Pons (tissue), 1 donor: ENCODE results near the gene PAXX.
A peak's percentile ranks its signal among the peaks of the same experiment; 100 is the strongest.

Source experiments
- DNase-seq: peaks from one replicate; pipeline ENCODE4 v3.0.0-alpha.2; 2016; ENCODE audit warnings: low spot score

The PAXX gene

DNA sequence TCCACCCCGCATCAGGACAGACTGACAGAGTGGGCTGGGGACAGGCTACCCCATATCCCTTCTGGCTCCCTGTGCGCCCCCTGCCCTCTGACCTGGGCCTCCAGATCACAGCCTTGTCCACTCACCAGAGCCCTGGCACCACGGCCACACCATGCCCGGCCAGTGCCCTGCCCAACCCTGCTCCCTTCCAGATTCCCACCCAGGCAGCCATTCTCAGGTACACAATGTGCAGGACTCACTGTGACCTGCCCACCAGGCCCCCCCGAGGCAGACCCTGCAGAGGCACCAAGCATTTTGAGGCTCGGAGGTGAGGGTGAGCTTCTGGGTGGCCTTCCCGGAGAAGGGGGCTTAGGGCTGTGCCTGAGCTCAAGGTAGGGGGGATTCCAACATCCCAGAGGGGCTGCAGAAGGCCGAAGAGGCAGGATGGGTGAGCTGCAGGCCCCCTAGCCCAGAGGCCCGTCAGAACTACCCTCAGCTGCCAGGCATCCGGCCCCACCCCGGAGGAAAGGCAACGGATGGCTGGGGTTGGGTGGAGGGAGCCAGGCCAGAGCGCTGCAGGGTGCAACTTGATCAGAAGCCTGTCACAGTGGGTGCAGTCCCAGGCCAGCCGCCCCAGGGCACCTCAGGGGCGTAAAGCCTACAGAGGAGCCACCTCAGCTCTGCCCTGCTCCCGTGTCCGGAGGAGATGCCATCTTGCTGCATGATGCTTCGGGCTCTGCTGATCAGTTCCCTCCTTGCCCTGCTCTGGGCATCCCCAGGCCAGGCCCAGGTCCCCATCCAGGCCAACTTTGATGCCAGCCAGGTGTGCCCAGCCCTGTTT, 9.8 kb upstream of the PAXX start, which contains the start of gene LCNL1:
TSS of gene LCNL1 (plus strand) at position 762 of the 820 bp plus-strand sequence. CDS start 594 bp downstream, outside the sequence.
- peak; percentile 75 for DNase-seq

DNA sequence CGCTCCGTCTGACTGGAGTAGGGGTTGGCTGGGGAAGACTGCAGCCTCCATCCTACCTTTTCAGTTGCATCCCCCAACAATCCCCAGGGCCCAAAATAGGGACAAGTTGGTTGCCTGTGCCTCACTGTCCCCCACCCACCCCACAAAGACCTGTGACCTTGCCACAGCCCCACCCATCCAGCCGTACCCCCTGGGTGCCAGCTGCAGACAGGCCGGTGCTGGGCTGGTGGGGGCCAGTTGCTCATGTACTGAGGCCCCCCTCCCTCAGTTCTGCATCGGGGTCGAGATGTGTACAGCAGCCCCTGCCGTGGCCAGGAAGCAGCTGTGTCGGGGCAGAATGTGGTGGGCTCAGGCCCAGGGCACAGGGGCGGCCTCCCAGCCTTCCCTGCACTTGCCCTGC, 9.1 kb upstream of the PAXX start:
- no peak for DNase-seq

DNA sequence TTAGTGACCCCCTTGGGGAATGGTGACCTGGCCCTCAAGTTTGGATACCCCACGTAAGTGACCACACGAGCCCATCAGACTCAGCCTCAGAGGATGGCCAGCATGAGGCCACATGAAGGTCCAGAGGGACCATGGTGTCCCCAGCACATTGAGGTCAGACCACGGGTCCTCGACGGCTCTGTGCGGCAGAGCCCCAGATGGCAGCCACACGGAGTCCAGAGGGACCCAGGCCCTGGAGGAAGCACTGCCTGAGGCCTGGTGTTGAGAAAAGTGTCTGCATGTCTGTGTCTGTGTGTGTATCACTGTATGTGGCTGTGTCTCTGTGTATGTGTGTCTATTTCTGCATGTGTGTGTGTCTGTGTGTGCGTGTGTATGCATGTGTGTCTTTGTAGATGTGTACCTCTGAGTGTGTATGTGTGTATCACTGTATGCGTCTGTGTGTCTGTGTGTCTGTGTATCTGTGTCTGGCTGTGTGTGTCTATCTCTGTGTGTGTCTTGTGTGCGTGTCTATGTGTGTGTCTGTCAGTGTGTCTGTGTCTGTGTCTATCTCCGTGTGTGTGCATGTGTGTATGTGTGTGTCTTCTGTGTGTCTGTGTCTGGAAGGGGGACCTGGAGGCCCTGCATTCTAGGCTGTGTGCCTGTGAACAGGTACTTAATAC, 8.4 kb upstream of the PAXX start:
- DNase-seq = no peak

DNA sequence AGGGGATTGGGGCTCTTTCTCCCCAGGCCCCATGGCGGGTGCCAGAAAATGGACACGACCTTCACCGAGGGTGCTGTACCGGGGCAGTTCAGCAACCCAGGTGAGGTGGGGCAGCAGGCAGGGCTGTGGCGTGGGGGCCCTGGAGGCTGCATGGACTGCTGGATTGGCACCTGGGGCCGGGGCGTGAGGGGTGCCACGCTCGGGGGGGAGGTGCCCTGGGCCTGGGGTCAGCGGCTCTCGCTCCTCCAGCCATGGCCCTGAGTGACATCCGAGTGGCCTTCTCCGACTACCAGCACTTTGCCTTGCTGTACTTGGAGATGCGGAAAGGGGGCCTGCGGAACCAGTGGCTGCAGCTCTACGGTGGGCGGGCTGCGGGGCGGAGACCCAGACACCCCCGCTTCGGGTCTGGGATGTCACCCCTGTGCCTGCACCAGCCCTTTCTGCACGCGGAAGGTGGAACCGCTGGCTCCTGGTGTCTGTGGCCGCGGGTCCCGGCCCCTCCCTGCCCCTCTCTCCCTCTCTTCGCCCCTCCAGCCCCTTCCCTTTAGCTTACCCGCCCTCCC, 7.7 kb upstream of the PAXX start:
- no peak for DNase-seq

DNA sequence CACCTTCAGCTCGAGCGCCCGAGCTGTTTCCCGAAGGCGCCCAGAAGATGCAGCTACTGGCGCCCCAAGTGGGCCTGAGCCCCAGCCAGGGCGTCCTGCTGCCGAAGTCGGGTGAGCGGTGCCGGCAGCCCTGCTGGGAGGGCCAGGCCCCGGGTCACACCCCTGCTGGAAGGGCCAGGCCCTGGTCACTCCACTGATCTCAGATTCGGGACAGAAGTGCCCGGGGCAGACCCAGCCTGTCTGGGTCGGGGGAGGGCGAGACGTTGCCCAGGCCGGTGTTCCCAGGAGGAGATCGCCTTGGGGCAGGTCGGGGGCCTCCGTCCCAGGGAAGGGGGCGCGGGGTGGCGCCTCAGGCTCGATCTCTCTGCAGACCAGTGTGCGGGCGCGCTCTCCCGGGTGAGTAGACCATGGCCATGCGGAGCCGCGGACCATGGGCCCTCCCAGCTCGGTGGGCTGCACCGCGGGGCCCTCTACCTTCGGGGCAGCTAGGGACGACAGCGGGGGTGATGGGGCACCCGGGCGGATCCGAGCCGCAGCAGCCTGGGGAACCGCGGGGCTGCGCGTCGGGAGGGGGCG, 7.1 kb upstream of the PAXX start:
- DNase-seq = no peak

DNA sequence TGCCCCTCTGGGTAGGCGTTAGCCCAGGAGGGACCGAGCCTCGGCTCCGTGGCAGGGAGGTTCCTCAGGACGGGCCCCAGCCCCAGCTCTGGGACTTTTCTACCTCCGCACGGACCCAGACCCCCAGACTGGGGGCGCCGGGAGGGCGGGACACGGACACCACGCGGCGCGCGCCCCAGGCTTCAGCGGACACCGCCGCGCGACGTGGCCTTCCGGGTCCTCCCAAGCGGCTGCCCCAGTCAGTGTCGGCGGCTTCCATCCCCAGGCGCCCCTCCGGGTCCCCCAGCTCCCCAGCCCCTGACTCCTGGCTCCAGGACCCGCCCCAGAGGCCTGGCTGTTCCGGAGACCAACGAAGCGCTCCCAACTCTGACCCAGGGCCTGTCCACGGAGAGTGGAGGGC, 6.4 kb upstream of the PAXX start:
- DNase-seq = no peak

DNA sequence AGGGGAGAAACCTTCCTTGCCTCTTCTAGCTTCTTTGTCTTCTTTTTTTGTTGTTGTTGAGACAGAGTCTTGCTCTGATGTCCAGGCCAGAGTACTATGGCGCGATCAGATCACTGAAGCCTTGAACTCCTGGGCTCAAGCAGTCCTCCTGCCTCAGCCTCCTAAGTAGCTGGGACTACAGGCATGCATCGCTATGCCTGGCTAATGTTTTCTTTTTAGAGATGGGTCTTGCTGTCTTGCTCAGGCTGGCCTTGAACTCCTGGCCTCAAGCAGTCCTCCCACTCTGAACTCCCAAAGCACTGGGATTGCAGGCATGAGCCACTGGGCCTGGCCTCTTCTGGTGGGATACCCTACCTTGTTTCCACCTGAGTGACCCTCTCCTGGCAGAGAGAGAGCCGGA, 3.4 kb upstream of the PAXX start:
- DNase-seq = no peak

DNA sequence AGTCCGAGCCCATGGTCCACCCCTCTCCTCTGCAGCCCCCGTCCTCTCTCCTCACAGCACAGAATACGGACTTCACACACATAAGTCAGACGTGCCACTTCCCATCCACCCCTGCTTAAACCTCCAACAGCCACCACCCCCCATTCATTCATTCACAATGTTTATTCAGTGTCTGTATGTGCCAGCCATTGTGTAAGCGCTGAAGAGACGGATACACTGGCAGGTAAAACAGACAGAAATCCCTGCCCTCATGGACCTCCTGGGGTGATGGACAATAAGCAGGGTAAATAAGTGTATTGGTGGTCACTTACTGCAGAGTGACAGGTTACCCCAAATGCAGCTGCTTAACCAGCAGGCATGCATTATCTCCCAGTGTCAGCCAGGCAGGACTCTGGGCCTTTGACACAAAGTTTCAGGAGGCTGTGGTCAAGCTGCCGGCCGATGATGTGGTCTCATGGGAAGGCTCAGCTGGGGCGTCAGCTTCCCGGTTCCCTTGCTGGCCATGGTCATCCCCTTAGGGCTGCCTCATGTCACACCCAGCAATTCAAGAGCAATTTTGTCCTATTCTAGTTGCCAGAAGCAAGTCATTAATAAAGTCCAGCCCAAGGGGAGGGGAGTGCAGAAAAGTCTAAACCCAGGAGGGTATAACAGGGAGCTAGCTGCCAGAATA, 1.8 kb upstream of the PAXX start:
- no peak for DNase-seq

DNA sequence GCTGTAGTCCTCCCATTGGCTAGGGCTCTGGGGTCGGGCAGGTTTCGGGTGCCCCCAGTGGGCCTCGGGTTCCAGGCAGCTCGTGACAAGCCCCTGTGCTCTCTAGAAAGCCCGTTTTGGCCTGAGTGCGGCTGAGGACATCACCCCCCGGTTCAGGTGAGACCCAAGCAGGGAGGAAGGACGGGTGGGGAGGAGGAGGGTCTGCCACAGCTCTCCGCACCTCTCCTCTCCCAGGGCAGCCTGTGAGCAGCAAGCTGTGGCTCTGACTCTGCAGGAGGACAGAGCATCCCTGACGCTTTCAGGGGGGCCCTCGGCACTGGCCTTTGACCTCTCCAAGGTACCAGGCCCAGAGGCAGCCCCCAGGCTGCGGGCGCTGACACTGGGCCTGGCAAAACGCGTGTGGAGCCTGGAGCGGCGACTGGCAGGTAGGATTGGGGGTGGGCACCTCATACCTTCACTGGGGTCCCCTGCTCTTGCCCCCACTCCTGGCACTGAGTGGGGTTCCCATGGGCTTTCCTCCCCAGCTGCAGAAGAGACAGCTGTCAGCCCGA, 672 bp downstream of the PAXX start:
- no peak for DNase-seq

DNA sequence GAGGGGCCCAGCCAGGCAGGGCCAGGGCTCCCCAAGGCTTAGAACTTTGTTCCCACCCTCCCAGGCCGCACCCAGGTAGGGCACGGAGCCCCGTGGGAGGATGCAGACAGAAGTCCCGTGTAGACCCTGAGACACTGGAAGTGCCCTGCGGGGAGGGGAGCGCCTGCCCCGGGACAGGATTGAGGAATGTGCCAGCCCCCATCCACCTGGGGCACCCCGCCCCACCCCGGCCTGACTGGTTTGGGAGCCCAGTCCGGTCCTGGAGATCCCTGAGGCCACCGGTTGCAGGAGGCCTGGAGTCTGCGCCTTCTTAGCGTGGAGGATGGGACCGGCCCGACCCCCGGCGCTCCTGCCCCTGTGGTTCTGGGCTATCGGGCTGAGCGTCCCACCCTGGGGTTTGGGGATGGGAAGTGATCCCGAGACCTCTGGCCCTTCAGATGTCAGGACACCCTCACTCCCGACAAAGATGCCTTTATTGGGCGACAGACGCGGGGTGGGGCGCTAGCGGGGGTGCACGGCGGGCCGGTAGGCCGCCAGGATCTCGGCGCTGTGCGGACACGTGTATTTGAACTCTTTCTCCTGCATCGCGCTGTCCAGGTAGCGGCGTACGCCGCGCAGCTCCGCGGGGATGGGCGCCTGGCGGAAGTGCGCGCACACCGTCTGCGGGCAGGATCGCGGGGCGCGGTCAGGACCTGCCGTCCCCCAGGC, 2.1 kb downstream of the PAXX start:
- no peak for DNase-seq

DNA sequence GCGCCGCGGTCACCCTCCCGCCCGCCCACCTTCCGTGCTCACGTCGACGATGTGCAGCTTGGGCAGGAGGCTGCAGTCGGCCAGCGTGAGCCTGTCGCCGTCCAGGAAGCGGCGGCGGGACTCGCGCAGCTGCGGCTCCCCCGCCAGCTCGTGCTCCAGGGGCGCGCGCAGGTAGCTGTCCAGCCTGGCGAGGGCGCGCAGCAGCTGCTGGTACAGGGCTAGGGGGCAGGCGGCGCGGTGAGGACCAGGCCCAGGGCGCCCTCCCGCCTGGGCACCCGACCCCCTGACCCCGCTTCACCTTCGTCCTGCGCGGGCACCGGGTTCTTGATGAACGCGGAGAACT, 2.6 kb downstream of the PAXX start:
- DNase-seq = no peak

DNA sequence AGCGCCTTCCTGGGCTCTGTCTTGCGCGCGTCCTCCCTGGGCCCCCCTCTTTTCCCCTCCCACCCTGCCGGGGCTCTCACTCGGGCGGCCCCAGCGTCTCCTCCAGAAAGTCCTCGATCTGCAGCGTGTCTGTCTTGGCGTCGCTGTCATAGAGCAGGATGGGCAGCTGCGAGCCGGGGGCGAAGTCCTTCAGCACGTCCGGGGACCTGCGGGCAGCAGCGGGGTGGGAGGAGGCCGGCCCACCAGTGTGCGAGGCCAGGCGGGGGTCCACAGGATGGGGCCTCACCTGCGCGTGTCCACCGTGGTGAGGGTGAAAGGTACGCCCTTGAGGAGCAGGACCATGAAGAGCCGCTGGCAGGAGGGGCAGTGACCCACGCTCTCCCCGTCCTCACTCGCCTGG, 3.1 kb downstream of the PAXX start:
- DNase-seq = no peak

DNA sequence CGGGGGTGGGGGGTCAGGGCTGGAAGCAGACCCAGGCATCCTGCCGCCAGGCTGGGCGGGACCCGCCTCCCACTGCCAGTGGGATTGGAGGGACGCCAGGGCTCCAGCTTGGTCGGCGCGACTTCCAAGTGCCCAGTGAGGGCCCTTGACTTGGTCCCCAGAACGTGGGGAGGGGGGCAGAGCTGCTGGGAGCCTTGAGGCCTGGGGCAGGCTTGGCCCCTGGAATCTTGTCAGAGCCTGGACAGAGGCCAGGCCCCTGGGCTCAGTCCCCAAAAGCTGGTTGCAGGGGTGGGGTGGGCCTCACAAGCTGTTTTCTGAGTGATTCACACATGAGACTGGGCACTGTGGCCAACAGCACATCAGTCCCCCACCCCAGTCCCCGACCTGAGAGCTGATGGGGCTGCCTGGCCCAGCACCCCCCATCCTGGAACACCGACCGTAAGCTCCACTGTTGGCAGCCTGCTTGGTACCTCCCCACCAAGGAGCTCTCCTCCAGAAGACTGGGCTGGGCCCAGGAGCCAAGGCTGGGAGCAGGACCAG, 3.6 kb downstream of the PAXX start:
- DNase-seq = no peak

DNA sequence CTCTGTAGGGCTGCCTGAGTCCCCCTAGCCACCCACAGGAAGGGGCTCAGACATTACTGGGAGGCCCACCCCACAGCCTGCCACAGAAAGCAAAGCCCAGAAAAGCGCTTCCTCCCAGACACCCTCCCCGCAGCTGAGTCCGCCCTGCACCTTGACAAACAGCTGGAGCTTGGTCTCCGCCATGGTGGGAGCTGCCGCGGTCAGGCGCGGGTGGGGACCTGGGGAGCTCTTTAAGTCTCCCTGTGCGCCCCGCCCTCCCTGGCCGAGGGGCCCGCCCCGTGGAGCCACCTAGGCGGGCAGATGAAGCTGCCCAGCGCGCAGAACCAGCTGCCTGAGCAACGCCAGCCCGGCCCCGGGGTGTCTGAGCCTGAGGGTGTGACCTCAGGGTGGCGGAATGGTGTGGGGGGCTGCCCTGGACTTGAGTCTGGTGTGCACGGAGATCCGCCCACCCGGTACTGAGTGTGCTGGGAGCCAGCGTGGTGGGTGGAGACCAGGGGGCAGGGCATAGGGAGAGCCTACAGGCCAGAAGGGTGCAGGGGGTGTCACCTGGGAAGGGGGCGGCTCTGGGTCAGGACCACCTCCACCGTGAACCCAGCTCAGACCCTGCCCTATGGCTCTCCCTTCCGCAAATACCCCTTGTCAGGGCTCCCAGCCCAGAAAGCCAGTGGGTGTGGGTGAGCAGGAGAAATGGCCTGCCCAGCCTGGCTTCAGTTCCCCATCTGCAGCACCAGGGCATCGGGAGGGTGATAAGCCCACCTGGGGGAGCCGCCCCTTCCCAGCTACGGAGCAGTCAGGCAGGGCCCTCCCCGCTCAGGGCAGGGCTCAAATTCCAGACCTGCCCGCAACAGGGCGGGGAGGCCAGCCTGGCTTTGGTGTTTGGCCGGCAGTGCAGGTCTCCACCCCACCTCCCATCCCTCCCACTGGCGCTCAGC, 4.4 kb downstream of the PAXX start, which contains the start of gene CLIC3:
TSS of gene CLIC3 (minus strand) at position 208 of the 932 bp plus-strand sequence. CDS start at position 183, 25 bp downstream.
- no peak for DNase-seq

DNA sequence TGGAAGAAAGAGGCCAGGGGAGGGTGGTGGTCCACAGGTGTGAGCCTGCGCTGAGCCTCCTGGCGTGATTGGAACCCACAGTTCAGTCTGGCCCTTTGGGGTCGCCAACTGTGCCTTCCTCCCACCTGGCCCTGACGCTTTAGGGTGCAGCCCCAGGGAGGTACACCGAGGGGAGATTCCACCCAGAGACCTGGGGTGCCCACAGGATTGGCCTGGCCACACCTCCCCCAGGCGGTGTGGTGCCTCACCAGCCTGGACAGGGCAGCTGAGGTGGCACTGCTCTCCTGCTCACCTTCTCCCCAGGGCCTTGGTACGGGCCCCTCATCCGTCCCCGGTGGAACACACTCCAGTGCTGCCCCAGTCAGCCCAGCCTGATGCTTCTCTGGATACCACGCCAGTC, 5.1 kb downstream of the PAXX start:
- DNase-seq = no peak

DNA sequence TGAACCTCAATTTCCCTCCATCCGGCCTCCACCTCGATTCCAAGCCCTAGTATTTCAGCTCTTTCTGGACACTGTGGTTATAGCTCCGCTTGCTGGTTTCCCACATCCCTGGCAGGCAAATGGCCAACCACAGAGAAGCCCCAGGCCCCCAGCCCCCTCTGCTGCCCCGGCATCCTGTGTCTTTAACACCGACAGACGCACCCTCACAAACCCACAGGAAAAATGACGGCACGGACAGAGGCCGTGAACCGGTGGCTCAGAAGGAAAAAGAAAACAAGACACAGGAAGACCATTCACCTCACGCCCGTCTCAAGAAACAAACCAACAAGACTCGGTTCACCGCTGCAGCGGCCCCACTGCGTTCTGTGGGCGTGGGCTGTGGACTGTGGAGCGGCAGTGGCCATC, 5.6 kb downstream of the PAXX start:
- no peak for DNase-seq

DNA sequence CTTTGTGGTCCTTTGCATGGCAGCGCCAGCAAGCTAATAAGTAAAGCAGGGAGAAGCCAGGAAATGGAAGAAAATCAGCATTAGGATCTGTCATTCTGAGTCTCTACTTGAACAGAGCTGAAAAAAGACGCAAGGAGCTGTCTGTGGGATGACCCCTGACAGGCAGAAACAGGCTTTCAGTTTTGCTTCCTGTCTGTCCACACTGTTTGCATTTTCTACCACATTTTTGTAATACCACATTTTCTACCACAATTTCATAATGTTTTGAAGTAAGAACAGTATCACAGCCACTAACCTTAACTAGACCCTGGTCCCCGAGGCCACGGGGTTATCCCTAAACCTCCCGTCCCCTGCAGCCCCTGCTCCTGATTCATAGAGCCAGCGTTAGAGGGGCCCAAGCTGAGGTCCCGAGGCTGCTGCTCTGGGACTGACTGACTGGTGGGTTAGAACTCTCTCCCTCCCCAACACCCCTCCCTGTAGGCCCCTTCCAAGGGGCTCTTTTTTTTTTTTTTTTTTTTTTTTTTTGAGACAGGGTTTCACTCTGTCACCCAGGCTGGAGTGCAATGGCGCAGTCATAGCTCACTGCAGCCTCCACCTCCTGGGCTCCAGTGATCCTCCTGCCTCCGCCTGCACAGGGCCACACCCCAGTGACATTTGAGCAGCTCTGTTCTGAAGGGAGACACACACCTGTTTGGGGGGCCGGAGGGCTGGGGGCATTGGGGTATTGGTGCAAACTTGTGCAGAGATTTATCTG, 8.1 kb downstream of the PAXX start:
- no peak for DNase-seq

DNA sequence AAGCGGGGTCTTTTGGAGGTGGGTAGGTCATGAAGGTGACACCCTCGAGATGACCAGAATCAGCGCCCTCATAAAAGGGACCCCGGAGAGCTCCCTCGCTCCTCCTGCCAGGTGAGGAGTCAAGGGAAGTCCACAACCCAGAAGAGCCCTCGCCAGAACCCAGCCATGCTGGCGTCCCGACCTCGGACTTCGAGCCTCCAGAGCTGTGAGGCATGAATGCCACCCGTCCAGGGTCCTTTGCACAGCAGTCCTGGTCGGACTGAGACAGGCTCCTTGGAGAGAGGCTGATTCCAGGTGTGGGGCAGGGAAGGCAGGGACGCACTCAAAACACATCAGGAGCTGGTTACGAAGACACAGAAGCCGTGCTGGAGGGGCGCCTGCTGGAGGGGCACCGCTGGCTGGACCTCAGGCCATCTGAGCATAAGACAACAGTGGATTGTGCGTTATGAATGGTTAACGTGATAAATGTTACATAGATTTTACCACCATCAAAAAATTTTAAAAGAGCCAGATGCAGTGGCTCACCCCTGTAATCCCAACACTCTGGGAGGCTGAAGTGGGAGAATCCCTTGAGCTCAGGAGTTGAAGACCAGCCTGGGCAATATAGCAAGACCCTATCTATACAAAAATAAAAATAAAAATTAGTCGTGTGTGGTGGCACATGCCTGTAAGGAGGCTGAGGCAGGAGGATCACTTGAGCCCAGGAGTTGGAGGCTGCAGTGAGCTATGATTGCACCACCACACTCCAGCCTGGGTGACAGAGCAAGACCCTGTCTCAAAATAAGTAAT, 9.8 kb downstream of the PAXX start:
- no peak for DNase-seq
